ENCODE measurements around the gene WWOX. TPM values are rescaled to one million over a fixed set of nuclear protein-coding genes. Genes with fewer than 3 reads are reported as not detected.

WWOX gene
- total RNA-seq, 1 experiment from 2014 or later: 15.6 TPM

- Histone ChIP-seq H3K23me2 (ENCODE audit: insufficient read length, low read depth, low read length, poor library complexity, severe bottlenecking) (no peaks in the 10 kb centered on the region), H2BK5ac (ENCODE audit: insufficient read length, low read length) (no peak overlapping the region), H3K27ac (ENCODE audit: insufficient read length, low read depth, low read length) (no peak overlapping the region), H3K14ac (ENCODE audit: insufficient read depth, low read length) (no peak overlapping the region), H2BK12ac (ENCODE audit: insufficient read length, low read depth, low read length) (no peak overlapping the region), H3K4me1 (ENCODE audit: insufficient read depth, low read length) (peaks cover 2% of the 10 kb centered on the region; the same call in 1 of the 2 replicates), H3K79me1 (ENCODE audit: insufficient read depth, low read depth, low read length, poor library complexity, severe bottlenecking) (no peaks in the 10 kb centered on the region), H3T11ph (ENCODE audit: low read length) (no peak overlapping the region), H2AK5ac (ENCODE audit: insufficient read length, low read length) (no peak overlapping the region), H3K4me2 (ENCODE audit: insufficient read depth, insufficient read length, low read length) (no peak overlapping the region), H2BK20ac (ENCODE audit: low read depth, low read length, poor library complexity, severe bottlenecking) (no peak overlapping the region), H3K9ac (ENCODE audit: extremely low read depth, insufficient read length, low read length) (no peak overlapping the region), H3K23ac (ENCODE audit: insufficient read length, low read depth, low read length) (no peak overlapping the region), H2AFZ (ENCODE audit: low read length) (no peak overlapping the region), H4K5ac (ENCODE audit: insufficient read length, low read depth, low read length) (no peak overlapping the region), H3K9me3 (ENCODE audit: control insufficient read depth, low read depth, low read length) (no peaks in the 10 kb centered on the region), H4K8ac (replicated peaks; ENCODE audit: insufficient read length, low read depth, low read length) (no peak overlapping the region), H4K20me1 (ENCODE audit: control insufficient read depth, insufficient read depth, insufficient read length) (no peaks in the 10 kb centered on the region), H4K91ac (ENCODE audit: insufficient read length, low read depth, low read length) (no peak overlapping the region), H2BK120ac (ENCODE audit: low read depth, low read length, poor library complexity, severe bottlenecking) (no peak overlapping the region), H3K56ac (ENCODE audit: insufficient read length, low read depth, low read length) (no peak overlapping the region), H2BK15ac (ENCODE audit: low read depth, low read length) (no peak overlapping the region), H3K27me3 (ENCODE audit: insufficient read depth, low read length) (no peaks in the 10 kb centered on the region), H3K18ac (ENCODE audit: insufficient read length, low read depth, low read length) (no peak overlapping the region), H3K4ac (ENCODE audit: low read depth, low read length) (no peak overlapping the region), H3K79me2 (ENCODE audit: insufficient read depth, low read length) (no peaks in the 10 kb centered on the region)
- no peak for TF ChIP-seq CTCF (conservative IDR thresholded peaks at IDR 0.05)
- Mint-ChIP-seq H3K36me3 (ENCODE audit: insufficient read depth in 1 of 3, low read depth in 3 of 3) (peaks cover 0 to 3% (median 0%) of the 10 kb centered on the region in 3 experiments; a peak in 2 of 7 replicates), H3K4me1 (peaks cover 2 to 3% of the 10 kb centered on the region in 2 experiments), H3K9me3 (no peaks in the 10 kb centered on the region; a peak in 1 of 5 replicates), H3K4me3 (no peak overlapping the region), H3K27ac (no peak overlapping the region), H3K27me3 (ENCODE audit: low read depth) (no peaks in the 10 kb centered on the region; the same call in 1 of the 2 replicates)
- no peak for DNase-seq
- whole genome bisulfite sequencing (ENCODE audit: extremely low coverage, insufficient read length, low lambda C conversion rate): no CpG with 5 or more reads among the region's 9 CpGs
Observed at GRCh38 chr16:78484509-78485058, 385.1 kb downstream of the WWOX start.
